ENCODE measurements around the gene TNRC18.

GRCh38 chr7:5309146-5309545 lies 114.5 kb downstream of the TNRC18 start:
- TF ChIP-seq EZH2 (IDR thresholded peaks at IDR 0.05) (no peak), POLR2AphosphoS5 (IDR thresholded peaks at IDR 0.05; ENCODE audit: borderline replicate concordance, low read depth, low read length) (no peak), FOXP2 (optimal IDR thresholded peaks at IDR 0.05; ENCODE audit: control extremely low read depth, extremely low read length, insufficient read depth) (no peak)

Measured in SK-N-MC (cell line).